Ovary (tissue), 3 donors: ENCODE measurements around the gene POMT1.

ENCODE experiments used
- CTCF ChIP-seq, 3 donors: fragments of 450-650 bp in 2 of 3; fragments of 200-600 bp in 1 of 3; IDR thresholded peaks; one replicate each; pipeline versions ENCODE4 v1.5.1 to v1.8.0; 2016 to 2022; ENCODE audit warnings: antibody characterized with exemption in 3 of 3, mild to moderate bottlenecking in 1 of 3
- EP300 ChIP-seq: sonication (generic); formaldehyde crosslinking; IDR thresholded peaks from one replicate; pipeline ENCODE4 v1.6.1; 2017; ENCODE audit warnings: antibody characterized with exemption
- POLR2A ChIP-seq: fragments of 450-650 bp; IDR thresholded peaks from one replicate; pipeline ENCODE4 v1.6.1; 2017; ENCODE audit warnings: antibody characterized with exemption, mild to moderate bottlenecking, moderate library complexity
- donor health status: DM: no; HTN: no; CAD: no.

DNA sequence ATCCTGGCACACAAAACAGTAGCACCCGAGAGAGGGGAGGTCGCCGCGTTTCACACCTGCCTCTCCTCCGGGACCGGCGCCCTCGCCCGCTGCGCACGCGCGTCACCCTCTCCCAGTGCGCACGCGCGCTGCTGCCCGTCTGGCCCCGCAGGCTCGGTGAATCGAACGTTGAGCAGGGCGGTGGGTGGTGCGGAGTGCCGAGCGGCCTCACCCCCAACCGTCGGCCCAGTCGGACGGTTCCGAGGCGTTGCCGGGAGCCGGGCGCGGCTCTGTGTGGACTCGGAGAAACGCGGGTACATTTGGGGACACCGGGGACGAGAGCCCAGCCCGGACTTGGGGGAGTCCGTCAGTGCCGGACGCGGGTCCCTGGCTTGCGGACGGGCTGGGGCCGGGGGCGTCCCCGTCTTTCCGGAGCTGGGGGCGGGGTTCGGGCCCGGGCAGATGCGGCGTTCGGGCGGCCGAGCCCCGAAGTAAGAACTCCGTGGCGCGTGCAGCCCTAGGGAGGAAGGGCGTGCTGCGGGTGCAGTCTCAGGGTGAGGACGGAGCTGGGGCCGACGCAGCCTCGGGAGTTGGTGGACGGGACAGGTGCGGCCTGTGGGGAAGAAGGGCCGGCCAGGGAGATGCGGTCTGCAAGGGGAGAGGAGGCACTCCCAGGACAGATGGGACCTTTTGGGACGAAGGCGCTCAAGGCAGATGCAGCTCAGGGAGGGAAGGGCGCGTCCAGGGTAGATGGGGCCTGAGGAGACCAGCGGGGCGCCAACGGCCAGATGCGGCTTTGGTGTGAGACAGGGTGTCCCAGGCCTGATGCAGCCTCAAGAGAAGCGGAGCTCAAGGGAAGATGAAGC, at the start of gene POMT1:
- TF ChIP-seq CTCF (IDR thresholded peaks at IDR 0.05) (no peak), EP300 (no peak), POLR2A (no peak)
